ENCODE measurements around the gene CDO1.

CDO1 gene

GRCh38 chr5:115778417-115778816, 38.0 kb downstream of the CDO1 start:
- no peak for DNase-seq

DNA sequence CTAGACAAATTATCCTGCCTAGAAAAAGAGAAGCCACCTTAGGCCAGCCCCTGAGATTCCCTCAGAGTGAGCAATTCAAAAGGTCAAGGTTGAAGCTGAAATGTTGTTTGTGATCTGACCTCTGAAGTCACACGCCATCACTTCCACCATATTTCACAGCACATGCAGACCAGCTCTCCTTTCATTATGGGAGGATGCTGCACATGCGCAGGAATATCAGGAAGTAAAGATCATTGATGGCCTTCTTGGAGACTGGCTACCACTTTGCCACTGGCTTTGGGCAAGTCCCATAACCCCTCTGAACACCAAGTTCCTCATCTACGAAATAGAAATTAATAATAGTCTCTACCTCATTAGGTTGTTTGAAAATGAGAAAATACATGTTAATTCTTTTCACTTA, 39.5 kb downstream of the CDO1 start:
- DNase-seq = no peak

- DNase-seq = no peak
Observed at GRCh38 chr5:115775999-115776398, 40.5 kb downstream of the CDO1 start.

DNA sequence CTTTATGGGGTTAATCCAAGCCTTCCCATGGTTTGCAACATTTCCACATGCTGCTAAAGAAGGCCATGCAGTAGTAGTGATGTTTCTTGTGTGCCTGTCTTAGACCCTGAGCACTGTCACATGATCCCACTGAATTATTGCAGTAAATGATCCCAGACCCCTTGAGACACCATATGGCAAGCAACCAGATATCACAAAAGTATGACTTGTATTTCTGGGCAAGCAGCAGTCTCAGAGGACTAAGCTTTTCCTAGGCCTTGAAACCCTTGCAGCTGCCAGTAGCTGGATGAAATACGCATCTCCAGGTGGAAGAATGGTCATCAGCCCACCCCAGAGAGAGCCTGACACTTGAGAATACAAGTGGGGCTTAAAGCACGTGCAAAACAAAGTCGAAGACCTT, 41.8 kb downstream of the CDO1 start:
- DNase-seq = no peak

DNA sequence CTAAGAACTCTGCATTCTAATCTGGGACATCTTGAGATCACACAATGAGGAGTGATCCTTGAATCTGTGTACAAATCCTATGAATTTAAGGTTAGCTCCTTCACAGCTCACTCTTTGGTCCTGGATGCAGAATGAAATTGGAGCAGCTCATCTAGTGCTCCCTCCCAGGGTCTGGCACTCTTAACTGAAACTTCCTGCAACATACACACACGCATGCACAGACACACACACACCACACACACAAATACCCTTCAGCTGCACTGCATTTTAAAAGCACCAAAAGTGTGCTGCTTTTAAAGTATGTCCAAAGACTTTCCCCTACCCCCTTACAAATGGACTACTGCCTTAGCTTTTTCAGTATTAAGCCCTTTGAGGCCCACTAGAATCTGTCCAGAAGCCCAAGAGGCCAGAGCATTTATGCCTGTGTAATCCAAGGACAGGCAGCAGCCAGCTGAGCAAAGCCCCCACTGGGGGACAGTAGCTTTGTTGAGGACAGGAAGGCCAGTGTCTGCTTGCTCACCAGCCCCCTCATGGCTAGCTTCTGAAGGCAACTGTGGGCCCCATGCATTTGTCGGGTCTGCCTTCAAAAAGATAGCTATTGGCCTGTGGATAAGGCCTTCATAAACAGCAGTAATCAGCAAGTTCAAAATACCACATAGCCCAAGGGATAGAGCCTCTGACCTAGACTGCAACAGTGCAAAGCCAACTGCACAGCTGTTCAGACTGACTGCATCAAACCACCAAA, 43.6 kb downstream of the CDO1 start:
- no peak for DNase-seq

- no peak for DNase-seq
Observed at GRCh38 chr5:115770466-115770865, 46.0 kb downstream of the CDO1 start.

DNA sequence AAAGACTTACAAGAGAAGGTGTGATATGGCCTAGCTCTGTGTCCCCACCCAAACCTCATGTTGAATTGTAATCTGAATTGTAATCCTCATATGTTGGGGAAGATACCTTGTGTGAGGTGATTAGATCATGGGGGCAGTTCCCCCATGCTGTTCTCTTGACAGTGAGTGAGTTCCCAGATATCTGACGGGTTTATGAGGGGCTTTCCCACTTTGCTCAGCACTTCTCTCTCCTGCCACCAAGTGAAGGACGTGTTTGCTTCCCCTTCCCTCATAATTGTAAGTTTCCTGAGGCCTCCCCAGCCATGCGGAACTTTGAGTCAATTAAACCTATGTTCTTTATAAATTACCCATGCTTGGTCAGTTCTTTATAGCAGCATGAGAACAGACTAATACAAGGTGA, 49.0 kb downstream of the CDO1 start:
- DNase-seq = no peak

GRCh38 chr5:115766608-115767007, 49.9 kb downstream of the CDO1 start:
- no peak for DNase-seq

GRCh38 chr5:115758356-115758755, 58.1 kb downstream of the CDO1 start:
- DNase-seq = no peak

- no peak for DNase-seq
Observed at GRCh38 chr5:115755675-115756074, 60.8 kb downstream of the CDO1 start.

All from 8988T (cell line).